HEK293 (cell line): ENCODE data around the gene EDA.

Experiments
- CTCF ChIA-PET: fragments of 350-600 bp; formaldehyde crosslinking; extraction: SDS; loops from one replicate; lab custom pipeline; 2021; ENCODE audit warnings: antibody characterized with exemption; lab: Yijun Ruan, JAX
- POLR2A ChIA-PET: fragments of 300-600 bp; formaldehyde crosslinking; extraction: SDS; loops from one replicate; lab custom pipeline; 2020; ENCODE audit warnings: antibody characterized with exemption, inconsistent platforms; lab: Yijun Ruan, JAX
- H3K27ac ChIP-seq: fragments of 200-500 bp; sonication (Bioruptor generic); 2 replicates; pipeline ENCODE4 v1.5.1; 2014; ENCODE audit warnings: low read depth, low read length, control low read depth, inconsistent platforms; ENCODE audit errors: extremely low read depth
- H3K36me3 ChIP-seq, 2 experiments: fragments of 200-500 bp in 1 of 2; sonication (Bioruptor generic) in 1 of 2; 1 replicate in 1 of 2; 2 replicates in 1 of 2; pipeline ENCODE4 v1.5.1; 2014 to 2017; ENCODE audit warnings: inconsistent platforms in 2 of 2, low read length in 2 of 2; ENCODE audit not compliant: control insufficient read depth in 2 of 2, insufficient read depth in 1 of 2
- H3K4me1 ChIP-seq: fragments of 200-500 bp; sonication (Bioruptor generic); 2 replicates; pipeline ENCODE4 v1.5.1; 2014; ENCODE audit warnings: mild to moderate bottlenecking, low read length, inconsistent platforms; ENCODE audit not compliant: control insufficient read depth, insufficient read depth
- H3K4me3 ChIP-seq: 2 replicates; pipeline ENCODE4 v1.5.1; 2011; ENCODE audit warnings: low read depth, mild to moderate bottlenecking, control low read depth, low read length, moderate library complexity
- H3K9me3 ChIP-seq: fragments of 200-500 bp; sonication (Bioruptor generic); 2 replicates; pipeline ENCODE4 v1.5.1; 2014; ENCODE audit warnings: low read depth, low read length, inconsistent platforms; ENCODE audit not compliant: control insufficient read depth, insufficient read depth
- CTCF ChIP-seq: fragments of 450-650 bp; formaldehyde crosslinking; IDR thresholded peaks from 2 replicates; pipeline ENCODE4 v1.5.1; 2016; ENCODE audit warnings: missing biosample characterization, missing genetic modification characterization
- KLF16 ChIP-seq: fragments of 450-650 bp; formaldehyde crosslinking; IDR thresholded peaks from 2 replicates; pipeline ENCODE4 v1.5.1; 2017; ENCODE audit warnings: missing biosample characterization, missing genetic modification characterization
- OVOL3 ChIP-seq: fragments of 450-650 bp; formaldehyde crosslinking; IDR thresholded peaks from 2 replicates; pipeline ENCODE4 v1.5.1; 2016; ENCODE audit warnings: missing biosample characterization, missing genetic modification characterization
- REST ChIP-seq: fragments of 450-650 bp; formaldehyde crosslinking; IDR thresholded peaks from 2 replicates; pipeline ENCODE4 v1.5.1; 2016; ENCODE audit warnings: missing biosample characterization, missing genetic modification characterization
- SETDB1 ChIP-seq: IDR thresholded peaks from one replicate; pipeline ENCODE4 v1.6.1; 2017; ENCODE audit warnings: mild to moderate bottlenecking, low read length, moderate library complexity, mixed read lengths; ENCODE audit not compliant: insufficient read length
- ZBTB26 ChIP-seq: fragments of 450-650 bp; formaldehyde crosslinking; optimal IDR thresholded peaks from 2 replicates; pipeline ENCODE3; 2016; ENCODE audit warnings: missing biosample characterization, mild to moderate bottlenecking, missing genetic modification characterization
- ZNF223 ChIP-seq: fragments of 450-650 bp; formaldehyde crosslinking; IDR thresholded peaks from 2 replicates; pipeline ENCODE4 v1.5.1; 2016; ENCODE audit warnings: missing biosample characterization, missing genetic modification characterization
- ZNF398 ChIP-seq: fragments of 450-650 bp; formaldehyde crosslinking; IDR thresholded peaks from 2 replicates; pipeline ENCODE4 v1.5.1; 2017; ENCODE audit warnings: missing biosample characterization, missing genetic modification characterization
- ZNF488 ChIP-seq: fragments of 450-650 bp; formaldehyde crosslinking; IDR thresholded peaks from 2 replicates; pipeline ENCODE4 v1.5.1; 2016; ENCODE audit warnings: missing biosample characterization, missing genetic modification characterization
- ZNF707 ChIP-seq: fragments of 450-650 bp; formaldehyde crosslinking; IDR thresholded peaks from 2 replicates; pipeline ENCODE4 v1.5.1; 2016; ENCODE audit warnings: missing biosample characterization, missing genetic modification characterization
- ZNF776 ChIP-seq: fragments of 450-650 bp; formaldehyde crosslinking; IDR thresholded peaks from 2 replicates; pipeline ENCODE4 v1.5.0; 2017; ENCODE audit warnings: missing biosample characterization, missing genetic modification characterization, borderline replicate concordance
- ZSCAN18 ChIP-seq: fragments of 450-650 bp; formaldehyde crosslinking; IDR thresholded peaks from 2 replicates; pipeline ENCODE4 v1.5.1; 2016; ENCODE audit warnings: missing biosample characterization, missing genetic modification characterization

Gene EDA

GRCh38 chrX:69740317-69740716, 124.4 kb downstream of the EDA start:
- ChIA-PET CTCF (no interaction called here), POLR2A (no interaction called here)
- TF ChIP-seq SETDB1 = peak; percentile 81
- no peak for TF ChIP-seq ZBTB26 (tag by site-specific recombination)

GRCh38 chrX:69741721-69742120, 125.8 kb downstream of the EDA start:
- TF ChIP-seq REST (no peak), ZNF398 (no peak), OVOL3 (tag by site-specific recombination) (no peak), ZNF488 (no peak), ZNF223 (tag by site-specific recombination) (no peak), ZSCAN18 (tag by site-specific recombination) (no peak), ZNF776 (tag by site-specific recombination) (no peak), KLF16 (tag by site-specific recombination) (no peak), CTCF (tag by site-specific recombination) (no peak), ZNF707 (tag by site-specific recombination) (no peak)
- Histone ChIP-seq H3K27ac (no peak overlapping the region), H3K36me3 (no peaks in the 10 kb centered on the region; a peak in 2 of 3 replicates), H3K4me3 (no peak overlapping the region), H3K9me3 (peaks cover 10% of the 10 kb centered on the region), H3K4me1 (no peaks in the 10 kb centered on the region)
- ChIA-PET CTCF (no interaction called here), POLR2A (no interaction called here)

More at GRCh38 chrX:69740317-69740716, 124.4 kb downstream of the EDA start:
- Histone ChIP-seq H3K27ac (no peak overlapping the region), H3K36me3 (no peaks in the 10 kb centered on the region; a peak in 1 of 3 replicates), H3K4me1 (no peaks in the 10 kb centered on the region), H3K9me3 (peaks cover 10% of the 10 kb centered on the region), H3K4me3 (no peak overlapping the region)
